H1 (cell line): Measurements from ENCODE around the gene CACNA2D3. TPM values are rescaled to one million over a fixed set of nuclear protein-coding genes. Genes with fewer than 3 reads are reported as not detected.

Experiments used
- CTCF ChIA-PET: fragments of 300-600 bp; sonication (Branson Sonifier 250); formaldehyde crosslinking; loops from one replicate; lab custom pipeline; 2021; ENCODE audit not compliant: partially characterized antibody; lab: Charles Lee
- POLR2A ChIA-PET: fragments of 300-600 bp; sonication (Branson Sonifier 250); formaldehyde crosslinking; loops from one replicate; lab custom pipeline; 2021; ENCODE audit warnings: inconsistent platforms; ENCODE audit not compliant: partially characterized antibody; lab: Charles Lee
- DNase-seq, 2 experiments: peaks; one replicate each; pipeline versions ENCODE4 v3.0.0 to v3.0.0-alpha.2; 2010 to 2022; ENCODE audit warnings: low spot score in 2 of 2, low read depth in 1 of 2, mixed read lengths in 1 of 2
- FAIRE-seq: peaks from 2 replicates; lab custom pipeline; 2011; peaks lifted over from hg19 to GRCh38; lab: Jason Lieb, UNC
- H2AFZ ChIP-seq: 2 replicates; pipeline ENCODE4 v1.8.1; 2012; ENCODE audit warnings: low read length, inconsistent platforms
- H2AK5ac ChIP-seq: 2 replicates; pipeline ENCODE4 v1.6.1; 2013; ENCODE audit warnings: low read depth, low read length
- H2BK120ac ChIP-seq: replicated peaks from 2 replicates; pipeline ENCODE3; 2013; ENCODE audit warnings: low read depth, low read length, inconsistent platforms
- H2BK12ac ChIP-seq: 2 replicates; pipeline ENCODE4 v1.6.1; 2013; ENCODE audit warnings: low read depth, low read length
- H2BK15ac ChIP-seq: 2 replicates; pipeline ENCODE4 v1.6.1; 2013; ENCODE audit warnings: low read length
- H2BK20ac ChIP-seq: 2 replicates; pipeline ENCODE4 v1.6.1; 2013; ENCODE audit warnings: low read length
- H2BK5ac ChIP-seq: 2 replicates; pipeline ENCODE4 v1.6.1; 2013; ENCODE audit warnings: low read depth, low read length
- H3K14ac ChIP-seq: 2 replicates; pipeline ENCODE4 v1.6.1; 2013; ENCODE audit warnings: inconsistent platforms; ENCODE audit not compliant: insufficient read length
- H3K18ac ChIP-seq: 2 replicates; pipeline ENCODE4 v1.6.1; 2013; ENCODE audit warnings: low read length; ENCODE audit errors: extremely low read depth
- H3K23ac ChIP-seq: 2 replicates; pipeline ENCODE4 v1.6.1; 2013; ENCODE audit warnings: inconsistent platforms; ENCODE audit not compliant: insufficient read length
- H3K23me2 ChIP-seq: 2 replicates; pipeline ENCODE4 v1.6.1; 2013; ENCODE audit warnings: low read depth, low read length
- H3K27ac ChIP-seq: 2 replicates; pipeline ENCODE4 v1.6.1; 2011; ENCODE audit warnings: low read depth, low read length, inconsistent platforms
- H3K27me3 ChIP-seq, 4 experiments: replicated peaks in 1 of 4; 1 replicate in 1 of 4; 2 replicates in 3 of 4; pipeline versions ENCODE4 v1.6.1 to v1.8.1; 2011 to 2013; ENCODE audit warnings: low read length in 3 of 4, mild to moderate bottlenecking in 3 of 4, inconsistent platforms in 2 of 4, mixed read lengths in 2 of 4, moderate library complexity in 1 of 4; ENCODE audit not compliant: control insufficient read depth in 3 of 4, insufficient read depth in 3 of 4; ENCODE audit errors: extremely low read depth in 1 of 4
- H3K36me3 ChIP-seq, 4 experiments: 2 replicates each; pipeline versions ENCODE4 v1.6.1 to v1.8.1; 2011 to 2013; ENCODE audit warnings: mild to moderate bottlenecking in 4 of 4, low read length in 3 of 4, moderate library complexity in 2 of 4, control low read depth in 1 of 4, inconsistent platforms in 1 of 4; ENCODE audit not compliant: insufficient read depth in 4 of 4, control insufficient read depth in 2 of 4
- H3K4ac ChIP-seq: replicated peaks from 2 replicates; pipeline ENCODE3; 2013; ENCODE audit warnings: low read length, low read depth, mixed read lengths, inconsistent platforms; ENCODE audit not compliant: insufficient read length
- H3K4me1 ChIP-seq, 4 experiments: replicated peaks in 1 of 4; 1 replicate in 1 of 4; 2 replicates in 3 of 4; pipeline versions ENCODE4 v1.6.1 to v1.8.1; 2011 to 2013; ENCODE audit warnings: low read length in 3 of 4, inconsistent platforms in 2 of 4, mixed read lengths in 1 of 4; ENCODE audit not compliant: insufficient read depth in 4 of 4, control insufficient read depth in 3 of 4
- H3K4me2 ChIP-seq, 2 experiments: 2 replicates each; pipeline versions ENCODE4 v1.6.1 to v1.8.1; 2011 to 2013; ENCODE audit warnings: low read depth in 2 of 2, low read length in 2 of 2, control low read depth in 1 of 2, inconsistent platforms in 1 of 2, mild to moderate bottlenecking in 1 of 2; ENCODE audit not compliant: insufficient read depth in 1 of 2
- H3K4me3 ChIP-seq, 4 experiments: fragments of 200-600, 300-600 bp in 1 of 4; sonication (generic), shearing (Covaris generic), sonication (Bioruptor Twin) in 1 of 4; 2 replicates each; pipeline versions ENCODE4 v1.5.1 to v1.8.1; 2011 to 2016; ENCODE audit warnings: low read length in 4 of 4, low read depth in 3 of 4, control low read depth in 2 of 4, inconsistent platforms in 2 of 4, mild to moderate bottlenecking in 2 of 4, mixed read lengths in 1 of 4, moderate library complexity in 1 of 4; ENCODE audit not compliant: insufficient read depth in 2 of 4; ENCODE audit errors: extremely low read depth in 1 of 4
- H3K56ac ChIP-seq: replicated peaks from 2 replicates; pipeline ENCODE3; 2013; ENCODE audit warnings: low read depth, mild to moderate bottlenecking, mixed read lengths, low read length, inconsistent platforms; ENCODE audit not compliant: insufficient read length
- H3K79me1 ChIP-seq: 2 replicates; pipeline ENCODE4 v1.6.1; 2013; ENCODE audit warnings: low read depth, low read length, control low read depth
- H3K79me2 ChIP-seq, 2 experiments: 2 replicates each; pipeline versions ENCODE4 v1.6.1 to v1.8.1; 2012 to 2013; ENCODE audit warnings: low read length in 2 of 2, mild to moderate bottlenecking in 2 of 2, inconsistent platforms in 1 of 2; ENCODE audit not compliant: insufficient read depth in 2 of 2, control insufficient read depth in 1 of 2
- H3K9ac ChIP-seq, 4 experiments: replicated peaks in 1 of 4; 1 replicate in 1 of 4; 2 replicates in 3 of 4; pipeline versions ENCODE4 v1.6.1 to v1.8.1; 2011 to 2013; ENCODE audit warnings: low read depth in 3 of 4, low read length in 3 of 4, control low read depth in 2 of 4, mild to moderate bottlenecking in 2 of 4, moderate library complexity in 2 of 4, inconsistent platforms in 1 of 4; ENCODE audit errors: extremely low read depth in 1 of 4
- H3K9me3 ChIP-seq, 2 experiments: 2 replicates each; pipeline versions ENCODE4 v1.6.1 to v1.8.1; 2012 to 2013; ENCODE audit warnings: mild to moderate bottlenecking in 2 of 2, moderate library complexity in 2 of 2, control low read depth in 1 of 2, inconsistent platforms in 1 of 2, low read depth in 1 of 2, low read length in 1 of 2, mixed read lengths in 1 of 2; ENCODE audit not compliant: insufficient read depth in 2 of 2
- H4K20me1 ChIP-seq, 2 experiments: replicated peaks in 1 of 2; 2 replicates each; pipeline versions ENCODE3 to v1.8.1; 2011 to 2013; ENCODE audit warnings: inconsistent platforms in 2 of 2, low read length in 2 of 2, mild to moderate bottlenecking in 1 of 2; ENCODE audit not compliant: insufficient read depth in 2 of 2, control insufficient read depth in 1 of 2
- H4K5ac ChIP-seq: 2 replicates; pipeline ENCODE4 v1.6.1; 2013; ENCODE audit warnings: low read length, low read depth, mixed read lengths, inconsistent platforms; ENCODE audit not compliant: insufficient read length
- H4K8ac ChIP-seq: 2 replicates; pipeline ENCODE4 v1.8.0; 2013; ENCODE audit warnings: mild to moderate bottlenecking, moderate library complexity, low read length, inconsistent platforms; ENCODE audit not compliant: insufficient read depth; ENCODE audit errors: extremely low read depth
- H4K91ac ChIP-seq: replicated peaks from 2 replicates; pipeline ENCODE3; 2013; ENCODE audit warnings: low read length, mixed read lengths, inconsistent platforms; ENCODE audit not compliant: insufficient read length
- CEBPB ChIP-seq: IDR thresholded peaks from 2 replicates; pipeline ENCODE4 v1.6.1; 2012; ENCODE audit warnings: low read depth, low read length
- CTBP2 ChIP-seq: IDR thresholded peaks from 2 replicates; pipeline ENCODE4 v1.7.0; 2011; ENCODE audit warnings: borderline replicate concordance, mild to moderate bottlenecking, moderate library complexity, mixed read lengths, low read length; ENCODE audit not compliant: insufficient read depth, insufficient read length
- CTCF ChIP-seq, 3 experiments: IDR thresholded peaks; 1 replicate in 2 of 3; 2 replicates in 1 of 3; pipeline versions ENCODE4 v1.5.1 to v1.6.1; 2011; ENCODE audit warnings: low read length in 3 of 3, mild to moderate bottlenecking in 3 of 3, inconsistent platforms in 2 of 3, low read depth in 1 of 3, moderate library complexity in 1 of 3; ENCODE audit not compliant: insufficient read depth in 1 of 3; ENCODE audit errors: control extremely low read depth in 1 of 3
- FOSL1 ChIP-seq: IDR thresholded peaks from 2 replicates; pipeline ENCODE4 v1.6.1; 2011; ENCODE audit warnings: mild to moderate bottlenecking, low read depth, low read length, moderate library complexity; ENCODE audit not compliant: insufficient read depth
- GTF2F1 ChIP-seq: IDR thresholded peaks from 2 replicates; pipeline ENCODE4 v1.6.1; 2012; ENCODE audit warnings: low read depth, low read length, improper control_type of control experiment, borderline replicate concordance
- JUN ChIP-seq: IDR thresholded peaks from 2 replicates; pipeline ENCODE4 v1.6.1; 2011; ENCODE audit warnings: low read depth, mild to moderate bottlenecking, improper control_type of control experiment, low read length
- JUND ChIP-seq: IDR thresholded peaks from 2 replicates; pipeline ENCODE4 v1.6.1; 2011; ENCODE audit warnings: mild to moderate bottlenecking, improper control_type of control experiment, low read length
- RFX5 ChIP-seq: IDR thresholded peaks from 2 replicates; pipeline ENCODE4 v1.6.1; 2011; ENCODE audit warnings: low read depth, low read length, improper control_type of control experiment, borderline replicate concordance
- RNF2 ChIP-seq: fragments of 200-900, 300-1000 bp; sonication (generic); IDR thresholded peaks from 2 replicates; pipeline ENCODE4 v1.7.1; 2016; ENCODE audit warnings: borderline replicate concordance, low read depth, mild to moderate bottlenecking, antibody characterized with exemption, low read length; ENCODE audit not compliant: poor library complexity, severe bottlenecking; ENCODE audit errors: missing control alignments
- SP2 ChIP-seq: IDR thresholded peaks from 2 replicates; pipeline ENCODE4 v1.6.1; 2012; ENCODE audit warnings: mild to moderate bottlenecking, low read length, inconsistent platforms
- SP4 ChIP-seq: IDR thresholded peaks from 2 replicates; pipeline ENCODE4 v1.6.1; 2012; ENCODE audit warnings: low read length, inconsistent platforms
- TEAD4 ChIP-seq: IDR thresholded peaks from 2 replicates; pipeline ENCODE4 v1.6.1; 2012; ENCODE audit warnings: low read depth, low read length, inconsistent platforms, mixed read lengths
- WGBS, 2 experiments: shearing (Covaris generic) in 1 of 2; methylation state at CpG; one replicate each; pipeline versions ENCODE4 v1.1.6 to v1.1.7; 2013 to 2015; ENCODE audit warnings: low lambda C conversion rate in 2 of 2, mixed read lengths in 2 of 2, inconsistent platforms in 1 of 2, low coverage in 1 of 2, missing lambda C conversion rate in 1 of 2; ENCODE audit not compliant: insufficient replicate concordance in 2 of 2, insufficient coverage in 1 of 2, insufficient read length in 1 of 2; ENCODE audit errors: extremely low coverage in 1 of 2, missing lambda C conversion rate in 1 of 2; 5-methylcytosine and 5-hydroxymethylcytosine counted together
- polyA plus RNA-seq, 7 experiments: library from polyadenylated mRNA; depleted of rRNA in 3 of 7; stranded (reverse) in 5 of 7; unstranded in 2 of 7; fragments of >200 nt in 5 of 7; fragments of 200-250 nt in 2 of 7; gene quantifications; 1 replicate in 5 of 7; 2 replicates in 1 of 7; 4 replicates in 1 of 7; pipeline versions ENCODE4 v1.2.1 to v1.2.3, GENCODE V29; 2011 to 2013; ENCODE audit warnings: missing spikeins in 2 of 7, mixed read lengths in 2 of 7
- total RNA-seq: library from RNA; stranded (reverse); fragmentation: NEBNext Ultra II Directional; extraction: Animal tissue kit (Norgen Biotek cat#: 25700); gene quantifications from 2 replicates; pipeline ENCODE4 v1.2.1, GENCODE V29; 2021

Gene CACNA2D3
- total and polyA plus RNA-seq, 2 of the 8 experiments (the other 6 are each of a cell fraction or from before 2014, with no cell fraction given): 1.5 to 1.8 TPM

GRCh38 chr3:54596087-54596486, 473.7 kb downstream of the CACNA2D3 start:
- Histone ChIP-seq H3K4ac (no peak overlapping the region), H3K9ac (no peak overlapping the region), H3K4me2 (no peak overlapping the region), H3K27me3 (0 out of 7 replicates have a peak, but pooled peaks cover 0 to 3% (median 0%) of the 10 kb centered on the region in 4 experiments), H3K56ac (no peak overlapping the region), H2BK20ac (no peak overlapping the region), H4K5ac (no peak overlapping the region), H2BK12ac (no peak overlapping the region), H2AK5ac (no peak overlapping the region), H4K8ac (no peak overlapping the region), H3K18ac (no peak overlapping the region), H2AFZ (no peak overlapping the region), H3K27ac (no peak overlapping the region), H3K4me1 (peaks cover 2 to 15% (median 6%) of the 10 kb centered on the region in 4 experiments; a peak in 6 of 7 replicates), H4K20me1 (no peaks in the 10 kb centered on the region), H3K23ac (no peak overlapping the region), H2BK120ac (no peak overlapping the region), H3K9me3 (no peaks in the 10 kb centered on the region), H3K4me3 (no peak overlapping the region), H4K91ac (no peak overlapping the region), H3K36me3 (no peaks in the 10 kb centered on the region), H3K23me2 (no peaks in the 10 kb centered on the region; the same call in 1 of the 2 replicates), H3K79me2 (no peaks in the 10 kb centered on the region), H3K79me1 (no peaks in the 10 kb centered on the region), H3K14ac (no peak overlapping the region), H2BK5ac (no peak overlapping the region), H2BK15ac (peak overlapping the region; percentile 65; the same call in 1 of the 2 replicates)
- DNase-seq (no peak), FAIRE-seq (no peak)
- ChIA-PET POLR2A (no interaction called here), CTCF (no interaction called here)
- WGBS, 2 experiments: 90% methylated on average over 4 of the region's 4 CpGs; no CpG with 5 or more reads in 1 of the 2 experiments
- no peak for TF ChIP-seq FOSL1
- no peak for TF ChIP-seq RNF2
- TF ChIP-seq CEBPB: no peak
- no peak for TF ChIP-seq JUND
- no peak for TF ChIP-seq SP2
- no peak for TF ChIP-seq RFX5
- TF ChIP-seq JUN: no peak
- no peak for TF ChIP-seq CTCF (IDR thresholded peaks at IDR 0.05; ENCODE audit: control extremely low read depth in 1 of 3, insufficient read depth in 1 of 3, low read depth in 1 of 3, low read length in 3 of 3)
- no peak for TF ChIP-seq GTF2F1
- no peak for TF ChIP-seq SP4
- TF ChIP-seq CTBP2: no peak
- TF ChIP-seq TEAD4: no peak
